SK-N-SH (cell line): Measurements from ENCODE around the gene HYLS1. TPM values are rescaled to one million over a fixed set of nuclear protein-coding genes. Genes with fewer than 3 reads are reported as not detected.

Experiments
- CTCF ChIA-PET: fragments of 300-600, 350-600 bp; formaldehyde crosslinking; extraction: SDS; loops from one replicate; lab custom pipeline; 2021; lab: Yijun Ruan, JAX
- POLR2A ChIA-PET: fragments of 350-600 bp; sonication (Branson Sonifier 250); formaldehyde crosslinking; extraction: SDS; loops from one replicate; lab custom pipeline; 2020; ENCODE audit warnings: antibody characterized with exemption, inconsistent platforms; lab: Yijun Ruan, JAX
- DNase-seq: peaks from one replicate; pipeline ENCODE4 v3.0.0; 2012
- H2AFZ ChIP-seq: fragments of 200-600 bp; sonication (generic); 2 replicates; pipeline ENCODE4 v1.8.1; 2016; ENCODE audit warnings: antibody characterized with exemption, mild to moderate bottlenecking, low read depth
- H3F3A ChIP-seq: fragments of 200-600 bp; sonication (generic); replicated peaks from 2 replicates; pipeline ENCODE3; 2016; ENCODE audit warnings: antibody characterized with exemption, mild to moderate bottlenecking; ENCODE audit not compliant: insufficient read depth
- H3K27ac ChIP-seq, 2 experiments: fragments of 200-500 bp in 1 of 2; fragments of 200-600 bp in 1 of 2; sonication (Bioruptor generic) in 1 of 2; sonication (generic), shearing (Covaris generic) in 1 of 2; 2 replicates each; pipeline versions ENCODE4 v1.5.1 to v1.6.1; 2014 to 2016; ENCODE audit warnings: low read depth in 2 of 2, inconsistent platforms in 1 of 2, low read length in 1 of 2, mild to moderate bottlenecking in 1 of 2, mixed read lengths in 1 of 2
- H3K27me3 ChIP-seq: fragments of 200-600 bp; sonication (generic), shearing (Covaris generic); 2 replicates; pipeline ENCODE4 v1.6.1; 2016; ENCODE audit warnings: mixed run types; ENCODE audit not compliant: insufficient read depth
- H3K36me3 ChIP-seq, 2 experiments: fragments of 200-500 bp in 1 of 2; fragments of 200-600 bp in 1 of 2; sonication (Bioruptor generic) in 1 of 2; sonication (generic) in 1 of 2; replicated peaks in 1 of 2; 2 replicates each; pipeline versions ENCODE3 to v1.5.1; 2014 to 2016; ENCODE audit warnings: low read length in 1 of 2, mild to moderate bottlenecking in 1 of 2; ENCODE audit not compliant: insufficient read depth in 2 of 2, control insufficient read depth in 1 of 2
- H3K4me1 ChIP-seq, 2 experiments: fragments of 200-500 bp in 1 of 2; fragments of 200-600 bp in 1 of 2; sonication (Bioruptor generic) in 1 of 2; sonication (generic), shearing (Covaris generic) in 1 of 2; 2 replicates each; pipeline versions ENCODE4 v1.5.1 to v1.6.1; 2014 to 2016; ENCODE audit warnings: low read depth in 1 of 2, low read length in 1 of 2, mixed run types in 1 of 2; ENCODE audit not compliant: insufficient read depth in 2 of 2, control insufficient read depth in 1 of 2
- H3K4me2 ChIP-seq: fragments of 200-600 bp; sonication (generic), shearing (Covaris generic); 2 replicates; pipeline ENCODE4 v1.6.1; 2017; ENCODE audit warnings: mixed run types
- H3K4me3 ChIP-seq, 2 experiments: fragments of 200-500 bp in 1 of 2; fragments of 200-600 bp in 1 of 2; sonication (Bioruptor generic) in 1 of 2; sonication (generic), shearing (Covaris generic) in 1 of 2; 2 replicates each; pipeline versions ENCODE4 v1.5.1 to v1.8.1; 2014 to 2016; ENCODE audit warnings: low read depth in 2 of 2, inconsistent platforms in 1 of 2, low read length in 1 of 2, mild to moderate bottlenecking in 1 of 2, mixed read lengths in 1 of 2, moderate library complexity in 1 of 2
- H3K79me2 ChIP-seq: fragments of 200-600 bp; sonication (generic); 2 replicates; pipeline ENCODE4 v1.8.1; 2017; ENCODE audit warnings: mild to moderate bottlenecking; ENCODE audit not compliant: insufficient read depth
- H3K9ac ChIP-seq: fragments of 200-600 bp; sonication (generic); 2 replicates; pipeline ENCODE4 v1.6.1; 2017; ENCODE audit warnings: mixed run types
- H3K9me2 ChIP-seq: fragments of 200-600 bp; sonication (generic); 2 replicates; pipeline ENCODE4 v1.6.1; 2017; ENCODE audit warnings: mixed run types
- H3K9me3 ChIP-seq: fragments of 200-600 bp; sonication (generic); 2 replicates; pipeline ENCODE4 v1.6.1; 2017; ENCODE audit warnings: mixed run types, mild to moderate bottlenecking, moderate library complexity
- H4K20me1 ChIP-seq: fragments of 200-600 bp; sonication (generic); 2 replicates; pipeline ENCODE4 v1.6.1; 2017; ENCODE audit warnings: mild to moderate bottlenecking, mixed run types; ENCODE audit not compliant: insufficient read depth
- EP300 ChIP-seq, 2 experiments: IDR thresholded peaks; 2 replicates each; pipeline versions ENCODE4 v1.4.0 to v1.6.1; 2012; ENCODE audit warnings: borderline replicate concordance in 1 of 2, low read depth in 1 of 2, low read length in 1 of 2
- EZH2phosphoT487 ChIP-seq: fragments of 200-600 bp; sonication (generic); IDR thresholded peaks from 2 replicates; pipeline ENCODE4 v1.6.1; 2017; ENCODE audit warnings: low read depth, mixed run types, mild to moderate bottlenecking, antibody characterized with exemption, moderate library complexity, borderline replicate concordance
- FOSL2 ChIP-seq: IDR thresholded peaks from 2 replicates; pipeline ENCODE4 v1.4.0; 2012; ENCODE audit warnings: low read depth, mild to moderate bottlenecking, moderate library complexity, borderline replicate concordance
- GATA2 ChIP-seq: sonication (generic); formaldehyde crosslinking; IDR thresholded peaks from 2 replicates; pipeline ENCODE4 v1.5.0; 2020; ENCODE audit warnings: mild to moderate bottlenecking, missing genetic modification reagents
- NFIC ChIP-seq: IDR thresholded peaks from 2 replicates; pipeline ENCODE4 v1.4.0; 2012; ENCODE audit warnings: borderline replicate concordance
- NRF1 ChIP-seq: IDR thresholded peaks from 2 replicates; pipeline ENCODE4 v1.6.1; 2012; ENCODE audit warnings: low read depth, mild to moderate bottlenecking, low read length
- RAD21 ChIP-seq: IDR thresholded peaks from 2 replicates; pipeline ENCODE4 v1.6.1; 2012; ENCODE audit warnings: mild to moderate bottlenecking, low read length
- RCOR1 ChIP-seq: fragments of 150-350 bp; IDR thresholded peaks from 2 replicates; pipeline ENCODE4 v1.6.1; 2017; ENCODE audit warnings: antibody characterized with exemption, low read length
- SMC3 ChIP-seq: IDR thresholded peaks from 2 replicates; pipeline ENCODE4 v1.6.1; 2012; ENCODE audit warnings: low read depth, low read length, improper control_type of control experiment
- YY1 ChIP-seq: IDR thresholded peaks from 2 replicates; pipeline ENCODE4 v1.4.0; 2012; ENCODE audit warnings: low read depth, mild to moderate bottlenecking
- WGBS: methylation state at CpG from one replicate; pipeline ENCODE4 v1.1.6; 2017; ENCODE audit warnings: low lambda C conversion rate; 5-methylcytosine and 5-hydroxymethylcytosine counted together
- polyA plus RNA-seq, 3 experiments: library from polyadenylated mRNA; depleted of rRNA; stranded (reverse); fragments of >200 nt; gene quantifications; 2 replicates each; pipeline ENCODE4 v1.2.3, GENCODE V29; 2012
- TF ChIP-seq, protein P1 (sequence below): fragments of 200-600 bp; sonication (generic); IDR thresholded peaks from 2 replicates; pipeline ENCODE4 v1.6.1; 2017; ENCODE audit warnings: antibody characterized with exemption, mild to moderate bottlenecking, moderate library complexity
- TF ChIP-seq, protein P2 (sequence below): IDR thresholded peaks from 2 replicates; pipeline ENCODE4; 2012
- TF ChIP-seq, protein P3 (sequence below): fragments of 150-350 bp; IDR thresholded peaks from 2 replicates; pipeline ENCODE4 v1.6.1; 2016; ENCODE audit warnings: mild to moderate bottlenecking, low read depth, low read length

Gene HYLS1
- polyA plus RNA-seq, 1 of the 3 experiments (the other 2 are of a cell fraction), result 1.3 TPM

DNA sequence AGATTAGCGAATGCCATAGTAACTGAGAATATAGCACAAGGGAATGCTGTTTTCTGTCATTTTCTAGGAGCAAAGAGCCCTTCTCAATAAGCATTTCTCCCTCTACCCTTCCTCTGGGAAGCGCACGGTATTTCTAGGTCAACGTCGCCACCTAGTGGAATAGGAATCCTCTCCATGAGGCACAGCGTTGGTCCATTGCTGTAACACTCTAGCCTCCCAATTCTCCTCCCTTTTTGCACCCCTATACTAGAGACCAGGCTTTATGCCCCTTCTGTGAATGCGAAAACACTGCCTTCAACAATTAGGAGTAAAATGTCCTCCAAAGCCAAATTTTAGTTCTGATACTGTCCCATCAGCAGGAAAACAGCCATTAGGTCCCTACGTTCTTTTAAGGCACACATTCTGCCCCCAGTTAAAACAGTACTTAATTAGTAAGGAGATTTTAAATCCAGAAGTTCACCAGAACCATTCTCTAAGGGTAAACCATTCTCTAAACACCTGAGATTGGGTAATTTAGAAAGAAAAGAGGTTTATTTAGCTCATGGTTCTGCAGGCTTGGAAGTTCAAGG, 12.8 kb upstream of the HYLS1 start:
- ChIA-PET CTCF (interaction anchor here (0.8 to 4.6 kb wide), 9 partner anchors 9 to 249 kb away, joined by 3 to 22 read pairs (median 4); partner anchors contain the start of genes CHEK1 and HYLS1), POLR2A (no interaction called here)
- H3K4me2 ChIP-seq, result peak overlapping the region; percentile 38; the same call in 1 of the 2 replicates
- H2AFZ ChIP-seq, result peak overlapping the region; percentile 76
- H3K36me3 ChIP-seq, result no peaks in the 10 kb centered on the region
- no peaks in the 10 kb centered on the region for H3K4me1 ChIP-seq
- TF ChIP-seq NFIC, result no peak
- TF ChIP-seq NRF1, result no peak
- TF ChIP-seq EP300 (IDR thresholded peaks at IDR 0.05; ENCODE audit: borderline replicate concordance in 1 of 2, low read depth in 1 of 2, low read length in 1 of 2), result no peak
- TF ChIP-seq RAD21, result peak; percentile 91
- TF ChIP-seq, protein P1, sequence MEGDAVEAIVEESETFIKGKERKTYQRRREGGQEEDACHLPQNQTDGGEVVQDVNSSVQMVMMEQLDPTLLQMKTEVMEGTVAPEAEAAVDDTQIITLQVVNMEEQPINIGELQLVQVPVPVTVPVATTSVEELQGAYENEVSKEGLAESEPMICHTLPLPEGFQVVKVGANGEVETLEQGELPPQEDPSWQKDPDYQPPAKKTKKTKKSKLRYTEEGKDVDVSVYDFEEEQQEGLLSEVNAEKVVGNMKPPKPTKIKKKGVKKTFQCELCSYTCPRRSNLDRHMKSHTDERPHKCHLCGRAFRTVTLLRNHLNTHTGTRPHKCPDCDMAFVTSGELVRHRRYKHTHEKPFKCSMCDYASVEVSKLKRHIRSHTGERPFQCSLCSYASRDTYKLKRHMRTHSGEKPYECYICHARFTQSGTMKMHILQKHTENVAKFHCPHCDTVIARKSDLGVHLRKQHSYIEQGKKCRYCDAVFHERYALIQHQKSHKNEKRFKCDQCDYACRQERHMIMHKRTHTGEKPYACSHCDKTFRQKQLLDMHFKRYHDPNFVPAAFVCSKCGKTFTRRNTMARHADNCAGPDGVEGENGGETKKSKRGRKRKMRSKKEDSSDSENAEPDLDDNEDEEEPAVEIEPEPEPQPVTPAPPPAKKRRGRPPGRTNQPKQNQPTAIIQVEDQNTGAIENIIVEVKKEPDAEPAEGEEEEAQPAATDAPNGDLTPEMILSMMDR, result peak; percentile 86
- no peak for TF ChIP-seq RCOR1
- TF ChIP-seq SMC3, result peak; percentile 75
- no peak for TF ChIP-seq EZH2phosphoT487
- TF ChIP-seq FOSL2, result no peak
- TF ChIP-seq, protein P2, sequence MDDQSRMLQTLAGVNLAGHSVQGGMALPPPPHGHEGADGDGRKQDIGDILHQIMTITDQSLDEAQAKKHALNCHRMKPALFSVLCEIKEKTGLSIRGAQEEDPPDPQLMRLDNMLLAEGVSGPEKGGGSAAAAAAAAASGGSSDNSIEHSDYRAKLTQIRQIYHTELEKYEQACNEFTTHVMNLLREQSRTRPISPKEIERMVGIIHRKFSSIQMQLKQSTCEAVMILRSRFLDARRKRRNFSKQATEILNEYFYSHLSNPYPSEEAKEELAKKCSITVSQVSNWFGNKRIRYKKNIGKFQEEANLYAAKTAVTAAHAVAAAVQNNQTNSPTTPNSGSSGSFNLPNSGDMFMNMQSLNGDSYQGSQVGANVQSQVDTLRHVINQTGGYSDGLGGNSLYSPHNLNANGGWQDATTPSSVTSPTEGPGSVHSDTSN, result no peak
- TF ChIP-seq YY1, result no peak
- no peak for TF ChIP-seq GATA2 (CRISPR knock-in tag)
- DNase-seq, result peak; percentile 77
- no peaks in the 10 kb centered on the region for H3K9me3 ChIP-seq
- peak overlapping the region; percentile 19 to 48; a peak in 3 of 4 replicates for H3K4me3 ChIP-seq
- 10% methylated on average over 8 of the region's 8 CpGs for WGBS
- H3K27me3 ChIP-seq, result no peaks in the 10 kb centered on the region
- no peak overlapping the region for H3K27ac ChIP-seq
- no peaks in the 10 kb centered on the region for H3K9me2 ChIP-seq
- H3K79me2 ChIP-seq, result no peaks in the 10 kb centered on the region
- H4K20me1 ChIP-seq, result no peaks in the 10 kb centered on the region
- no peak overlapping the region for H3K9ac ChIP-seq
- H3F3A ChIP-seq, result no peaks in the 10 kb centered on the region

DNA sequence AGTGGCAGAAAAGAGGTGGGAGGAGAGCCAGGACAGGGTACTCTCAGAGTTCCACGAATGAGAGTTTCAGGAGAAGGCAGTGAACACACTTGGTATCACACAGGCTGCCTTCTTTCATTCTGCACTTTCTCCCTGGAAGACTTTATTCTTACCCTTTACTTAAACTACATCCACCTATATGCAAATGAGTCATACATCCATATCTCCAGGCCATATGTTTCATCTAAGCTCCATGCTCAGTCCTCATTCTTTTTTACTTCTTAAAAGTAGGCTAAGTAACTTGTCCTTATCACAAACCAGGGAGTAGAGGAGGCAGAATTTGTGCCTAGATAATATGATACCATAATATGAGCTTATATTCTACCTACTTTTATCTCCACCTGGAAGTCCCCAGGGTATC, 6.2 kb upstream of the HYLS1 start:
- H3K36me3 ChIP-seq, result no peaks in the 10 kb centered on the region
- TF ChIP-seq, protein P3, sequence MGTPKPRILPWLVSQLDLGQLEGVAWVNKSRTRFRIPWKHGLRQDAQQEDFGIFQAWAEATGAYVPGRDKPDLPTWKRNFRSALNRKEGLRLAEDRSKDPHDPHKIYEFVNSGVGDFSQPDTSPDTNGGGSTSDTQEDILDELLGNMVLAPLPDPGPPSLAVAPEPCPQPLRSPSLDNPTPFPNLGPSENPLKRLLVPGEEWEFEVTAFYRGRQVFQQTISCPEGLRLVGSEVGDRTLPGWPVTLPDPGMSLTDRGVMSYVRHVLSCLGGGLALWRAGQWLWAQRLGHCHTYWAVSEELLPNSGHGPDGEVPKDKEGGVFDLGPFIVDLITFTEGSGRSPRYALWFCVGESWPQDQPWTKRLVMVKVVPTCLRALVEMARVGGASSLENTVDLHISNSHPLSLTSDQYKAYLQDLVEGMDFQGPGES, result no peak
- no peak overlapping the region for H3K4me2 ChIP-seq
- ChIA-PET POLR2A (no interaction called here), CTCF (interaction anchor here (0.8 to 1.7 kb wide), 3 partner anchors 9 to 255 kb away, joined by 3 to 6 read pairs (median 5); no protein-coding TSS in a partner anchor)
- H3K27ac ChIP-seq, result no peak overlapping the region
- no peaks in the 10 kb centered on the region for H4K20me1 ChIP-seq
- no peak overlapping the region for H3K9ac ChIP-seq
- H3K4me3 ChIP-seq, result no peak overlapping the region
- H3K27me3 ChIP-seq, result no peaks in the 10 kb centered on the region
- DNase-seq, result no peak
- no peaks in the 10 kb centered on the region for H3K4me1 ChIP-seq
- H2AFZ ChIP-seq, result no peak overlapping the region
- no peaks in the 10 kb centered on the region for H3K9me2 ChIP-seq
- WGBS, result 11% methylated on average over 1 of the region's 1 CpG
- H3F3A ChIP-seq, result no peaks in the 10 kb centered on the region
- no peaks in the 10 kb centered on the region for H3K9me3 ChIP-seq
- no peaks in the 10 kb centered on the region for H3K79me2 ChIP-seq
